ENCODE results near the gene PLPPR5. TPM values are rescaled to one million over a fixed set of nuclear protein-coding genes. Genes with fewer than 3 reads are reported as not detected.

Gene PLPPR5
- total RNA-seq, 1 experiment from 2014 or later = not detected

DNA sequence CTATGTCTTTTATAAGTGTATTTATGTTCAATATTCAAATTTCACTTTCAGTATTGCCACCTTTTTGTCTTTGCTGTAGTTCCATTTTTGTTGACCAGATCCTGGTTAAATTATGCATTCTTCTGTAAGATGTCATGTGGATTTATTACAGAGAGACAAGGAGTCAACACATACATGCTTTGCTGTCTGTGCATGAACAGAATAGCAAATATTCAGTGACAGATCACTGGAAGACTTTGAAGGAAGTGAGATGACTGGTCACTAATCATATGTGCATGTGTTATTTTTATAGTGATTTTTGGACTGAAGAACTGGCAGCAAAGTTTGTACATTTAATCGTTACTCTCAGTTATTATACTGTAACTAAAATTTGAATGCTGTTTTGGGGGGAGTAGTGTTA, 117.2 kb downstream of the PLPPR5 start:
- H4K20me1 ChIP-seq (ENCODE audit: insufficient read depth) = no peaks in the 10 kb centered on the region
- no peak overlapping the region for H3K27ac ChIP-seq (ENCODE audit: low read depth, low read length)
- ATAC-seq = no peak
- H3K4me2 ChIP-seq (ENCODE audit: low read length) = no peak overlapping the region
- no peaks in the 10 kb centered on the region for H3K79me2 ChIP-seq (ENCODE audit: insufficient read depth, low read length)
- H3K36me3 ChIP-seq (ENCODE audit: control insufficient read depth in 1 of 2, insufficient read depth in 2 of 2, low read length in 2 of 2) = no peaks in the 10 kb centered on the region
- no peak overlapping the region for H3K9ac ChIP-seq (ENCODE audit: low read length)
- no peaks in the 10 kb centered on the region for H3K27me3 ChIP-seq (ENCODE audit: insufficient read depth, low read length)
- no peak for DNase-seq (ENCODE audit: low read depth, low spot score)
- H2AFZ ChIP-seq (ENCODE audit: low read depth, low read length, poor library complexity, severe bottlenecking) = no peak overlapping the region
- RAD21 ChIA-PET (ENCODE audit: low non-redundant PET in 1 of 2, low total read pairs in 2 of 2, uncharacterized antibody in 2 of 2, unreplicated experiment in 2 of 2) = no interaction called here
- no peak overlapping the region for H3K4me3 ChIP-seq (replicated peaks in 1 of 2; ENCODE audit: low read depth in 1 of 2, low read length in 2 of 2)
- no peaks in the 10 kb centered on the region for H3K9me3 ChIP-seq (ENCODE audit: control insufficient read depth in 1 of 2, insufficient read depth in 1 of 2, low read depth in 1 of 2, low read length in 2 of 2)
- H3K4me1 ChIP-seq (ENCODE audit: control insufficient read depth in 1 of 2, insufficient read depth in 2 of 2, low read length in 2 of 2) = no peaks in the 10 kb centered on the region
- BruUV-seq (replicated peaks) = no TSS peak
- TF ChIP-seq EZH2 (IDR thresholded peaks at IDR 0.05) = no peak
- POLR2A ChIA-PET = no interaction called here
- intact Hi-C loops (cut with micrococcal nuclease) = loop anchor here (5.0 kb wide), 1 partner anchor 595 kb away; no protein-coding TSS in a partner anchor
- H3K9me2 ChIP-seq (ENCODE audit: insufficient read depth) = no peaks in the 10 kb centered on the region
- CTCF ChIA-PET = no interaction called here

GRCh38 chr1:98884864-98885263, 119.8 kb downstream of the PLPPR5 start:
- no peak overlapping the region for H3K4me3 ChIP-seq (replicated peaks in 1 of 2; ENCODE audit: low read depth in 1 of 2, low read length in 2 of 2)
- BruUV-seq (replicated peaks) = no TSS peak
- no peaks in the 10 kb centered on the region for H3K27me3 ChIP-seq (ENCODE audit: insufficient read depth, low read length)
- H4K20me1 ChIP-seq (ENCODE audit: insufficient read depth) = no peaks in the 10 kb centered on the region
- DNase-seq (ENCODE audit: low read depth, low spot score) (no peak), ATAC-seq (no peak)
- H3K27ac ChIP-seq (ENCODE audit: low read depth, low read length) = no peak overlapping the region
- no peak overlapping the region for H2AFZ ChIP-seq (ENCODE audit: low read depth, low read length, poor library complexity, severe bottlenecking)
- TF ChIP-seq, protein P1, sequence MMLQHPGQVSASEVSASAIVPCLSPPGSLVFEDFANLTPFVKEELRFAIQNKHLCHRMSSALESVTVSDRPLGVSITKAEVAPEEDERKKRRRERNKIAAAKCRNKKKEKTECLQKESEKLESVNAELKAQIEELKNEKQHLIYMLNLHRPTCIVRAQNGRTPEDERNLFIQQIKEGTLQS (IDR thresholded peaks at IDR 0.05) = no peak
- TF ChIP-seq SIN3A (IDR thresholded peaks at IDR 0.05; ENCODE audit: low read depth) = no peak
- TF ChIP-seq RAD21 (IDR thresholded peaks at IDR 0.05; ENCODE audit: low read depth) = no peak
- no peak for TF ChIP-seq EZH2 (IDR thresholded peaks at IDR 0.05)
- TF ChIP-seq ZFX (IDR thresholded peaks at IDR 0.05) = no peak
- POLR2A ChIA-PET = no interaction called here
- H3K9me3 ChIP-seq (ENCODE audit: control insufficient read depth in 1 of 2, insufficient read depth in 1 of 2, low read depth in 1 of 2, low read length in 2 of 2) = no peaks in the 10 kb centered on the region
- H3K36me3 ChIP-seq (ENCODE audit: control insufficient read depth in 1 of 2, insufficient read depth in 2 of 2, low read length in 2 of 2) = no peaks in the 10 kb centered on the region
- H3K9me2 ChIP-seq (ENCODE audit: insufficient read depth) = no peaks in the 10 kb centered on the region
- H3K4me2 ChIP-seq (ENCODE audit: low read length) = no peak overlapping the region
- intact Hi-C loops (cut with micrococcal nuclease) = loop anchor here (5.0 kb wide), 1 partner anchor 597 kb away; no protein-coding TSS in a partner anchor
- H3K79me2 ChIP-seq (ENCODE audit: insufficient read depth, low read length) = no peaks in the 10 kb centered on the region
- RAD21 ChIA-PET (ENCODE audit: low non-redundant PET in 1 of 2, low total read pairs in 2 of 2, uncharacterized antibody in 2 of 2, unreplicated experiment in 2 of 2) = no interaction called here
- no peaks in the 10 kb centered on the region for H3K4me1 ChIP-seq (ENCODE audit: control insufficient read depth in 1 of 2, insufficient read depth in 2 of 2, low read length in 2 of 2)
- no peak overlapping the region for H3K9ac ChIP-seq (ENCODE audit: low read length)
- CTCF ChIA-PET = no interaction called here
